Ovary (tissue), 9 donors: ENCODE results near the gene RAC3. TPM values are rescaled to one million over a fixed set of nuclear protein-coding genes. Genes with fewer than 3 reads are reported as not detected.

Experiments used
- DNase-seq, 5 donors: peaks; one replicate each; pipeline ENCODE4 v3.0.0-alpha.2; 2019 to 2020
- H3K27ac ChIP-seq, 2 donors: fragments of 200-600 bp; one replicate each; pipeline versions ENCODE4 v1.5.1 to v1.8.0; 2019 to 2022
- H3K27me3 ChIP-seq: fragments of 200-600 bp; one replicate; pipeline ENCODE4 v1.8.0; 2022
- H3K36me3 ChIP-seq: fragments of 200-600 bp; sonication (generic); one replicate; pipeline ENCODE4 v1.5.1; 2019
- H3K4me1 ChIP-seq: one replicate; pipeline ENCODE4 v1.8.1; 2013; ENCODE audit warnings: mild to moderate bottlenecking, moderate library complexity; ENCODE audit not compliant: insufficient read depth
- H3K4me3 ChIP-seq: fragments of 200-600 bp; sonication (generic); one replicate; pipeline ENCODE4 v1.5.1; 2017
- H3K9me3 ChIP-seq, 2 donors: fragments of 200-600 bp in 1 of 2; sonication (generic) in 1 of 2; one replicate each; pipeline versions ENCODE4 v1.5.1 to v1.8.1; 2013 to 2019; ENCODE audit warnings: mild to moderate bottlenecking in 1 of 2, moderate library complexity in 1 of 2
- CTCF ChIP-seq, 3 donors: fragments of 450-650 bp in 2 of 3; fragments of 200-600 bp in 1 of 3; IDR thresholded peaks; one replicate each; pipeline versions ENCODE4 v1.5.1 to v1.8.0; 2016 to 2022; ENCODE audit warnings: antibody characterized with exemption in 3 of 3, mild to moderate bottlenecking in 1 of 3
- EP300 ChIP-seq: sonication (generic); formaldehyde crosslinking; IDR thresholded peaks from one replicate; pipeline ENCODE4 v1.6.1; 2017; ENCODE audit warnings: antibody characterized with exemption
- POLR2A ChIP-seq: fragments of 450-650 bp; IDR thresholded peaks from one replicate; pipeline ENCODE4 v1.6.1; 2017; ENCODE audit warnings: antibody characterized with exemption, mild to moderate bottlenecking, moderate library complexity
- WGBS, 3 donors: extraction: QIAGEN DNeasy Blood & Tissue Kit in 1 of 3; methylation state at CpG; one replicate each; pipeline versions ENCODE4 v1.1.5 to v1.1.7; 2013 to 2017; 5-methylcytosine and 5-hydroxymethylcytosine counted together
- intact Hi-C, 4 donors: fragments of 100-400 bp; cut with DNase I; formaldehyde crosslinking; loops; one replicate each; pipeline versions ENCODE4 v1.11.0 to v1.15.1; 2022 to 2023
- polyA plus RNA-seq, 2 donors: library from polyadenylated mRNA; stranded (reverse); fragments of 200-250 nt in 1 of 2; fragments of 350-450 nt in 1 of 2; fragmentation: Illumina TruSeq in 1 of 2; extraction: RNeasy Lipid Tissue Mini Kit (QIAGEN cat#74804) in 1 of 2; gene quantifications; one replicate each; pipeline ENCODE4 v1.2.3, GENCODE V29; 2013 to 2014
- total RNA-seq, 7 donors: library from RNA; depleted of rRNA in 2 of 7; stranded (reverse); fragments of >200 nt in 2 of 7; fragmentation: NEBNext Ultra II Directional in 3 of 7; extraction: Animal tissue kit (Norgen Biotek cat#: 25700) in 3 of 7; gene quantifications; one replicate each; pipeline versions ENCODE4 v1.1.0 to v1.2.4, GENCODE V29; 2016 to 2023
- donor health status: DM: no; HTN: no; CAD: no; lungs with moderate emphysema.
- donor health status: DM: no; HTN: no; CAD: no.
- donor health status: Bipolar disorder and iron deficiency.
- donor health status: DM: yes; HTN: yes; CAD: no.
- donor health status: DM: no; HTN: no; CAD: no.
- donor health status: DM: yes; HTN: yes; CAD: no.

RAC3 gene
- total and polyA plus RNA-seq, 9 donors = 0.40 to 7.8 (median 3.3) TPM

- no peak overlapping the region for H3K4me3 ChIP-seq
- no peaks in the 10 kb centered on the region for H3K4me1 ChIP-seq
- no peaks in the 10 kb centered on the region for H3K27me3 ChIP-seq
- DNase-seq = peak in 1 of 5 donors; percentile 17
- WGBS, 3 donors = 83 to 89% (median 86%) methylated on average over 28 of the region's 28 CpGs
- no peaks in the 10 kb centered on the region for H3K36me3 ChIP-seq
- no peak overlapping the region for H3K27ac ChIP-seq
- TF ChIP-seq CTCF (IDR thresholded peaks at IDR 0.05) (no peak), POLR2A (no peak), EP300 (no peak)
- no peaks in the 10 kb centered on the region for H3K9me3 ChIP-seq
- intact Hi-C loops = loop anchor here in 1 of 4 donors (10.0 kb wide), 1 partner anchor 61 kb away; no protein-coding TSS in a partner anchor
Measured at GRCh38 chr17:82055965-82056728, 24.7 kb downstream of the RAC3 start.

- H3K36me3 ChIP-seq = no peaks in the 10 kb centered on the region
- no peak overlapping the region for H3K4me3 ChIP-seq
- TF ChIP-seq POLR2A = no peak
- TF ChIP-seq CTCF (IDR thresholded peaks at IDR 0.05) = no peak
- TF ChIP-seq EP300 = no peak
- peak in 3 of 5 donors; percentile 10 to 34 (median 17) for DNase-seq
- 75 to 81% (median 78%) methylated on average over 28 to 29 of the region's 29 CpGs for WGBS, 3 donors
- H3K4me1 ChIP-seq = no peaks in the 10 kb centered on the region
- H3K27me3 ChIP-seq = no peaks in the 10 kb centered on the region
- no peaks in the 10 kb centered on the region for H3K9me3 ChIP-seq
- intact Hi-C loops = loop anchor here in 1 of 4 donors (10.0 kb wide), 1 partner anchor 62 kb away; no protein-coding TSS in a partner anchor
- H3K27ac ChIP-seq = no peak overlapping the region
Measured at GRCh38 chr17:82056729-82057621, 25.5 kb downstream of the RAC3 start.

- intact Hi-C loops = loop anchor here in 1 of 4 donors (10.0 kb wide), 1 partner anchor 64 kb away; no protein-coding TSS in a partner anchor
- TF ChIP-seq EP300 (no peak), POLR2A (no peak), CTCF (IDR thresholded peaks at IDR 0.05) (no peak)
- 65 to 72% (median 69%) methylated on average over 17 of the region's 17 CpGs for WGBS, 3 donors
- H3K27ac ChIP-seq = no peak overlapping the region
- H3K9me3 ChIP-seq = no peaks in the 10 kb centered on the region
- peak in 2 of 5 donors; percentile 8 to 14 for DNase-seq
- no peaks in the 10 kb centered on the region for H3K36me3 ChIP-seq
- H3K27me3 ChIP-seq = no peaks in the 10 kb centered on the region
- no peak overlapping the region for H3K4me3 ChIP-seq
- no peaks in the 10 kb centered on the region for H3K4me1 ChIP-seq
Measured at GRCh38 chr17:82058230-82058854, 26.9 kb downstream of the RAC3 start.

GRCh38 chr17:82058855-82059249, 27.4 kb downstream of the RAC3 start:
- Histone ChIP-seq H3K4me3 (no peak overlapping the region), H3K4me1 (no peaks in the 10 kb centered on the region), H3K27me3 (no peaks in the 10 kb centered on the region), H3K36me3 (no peaks in the 10 kb centered on the region), H3K9me3 (no peaks in the 10 kb centered on the region), H3K27ac (no peak overlapping the region)
- intact Hi-C loops = loop anchor here in 1 of 4 donors (10.0 kb wide), 1 partner anchor 64 kb away; no protein-coding TSS in a partner anchor
- WGBS, 3 donors = 76 to 83% (median 76%) methylated on average over 10 of the region's 10 CpGs
- no peak for TF ChIP-seq POLR2A
- TF ChIP-seq EP300 = no peak
- TF ChIP-seq CTCF (IDR thresholded peaks at IDR 0.05) = no peak
- DNase-seq = peak in 1 of 5 donors; percentile 9
